Natural killer cell treated with Interleukin-12 subunit alpha and Interleukin-12 subunit beta and Interleukin-15 and Interleukin-18, amount 100 ng/mL, for 72 hours (primary cell): Measurements from ENCODE around the gene DNAJC15. TPM values are rescaled to one million over a fixed set of nuclear protein-coding genes. Genes with fewer than 3 reads are reported as not detected.

Source experiments
- ATAC-seq, 2 donors: fragments of 150-1000 bp; cut with Tn5 transposase in 1 of 2; sonication (Bioruptor Pico), chemical (Tn5 transposase) in 1 of 2; 2 replicates each; pipeline ENCODE4 v1.10.0; 2021
- DNase-seq: peaks from one replicate; pipeline ENCODE4 v3.0.0; 2022; ENCODE audit warnings: low spot score
- H3K27ac Mint-ChIP-seq, 2 donors: 1 replicate in 1 of 2; 2 replicates in 1 of 2; pipeline ENCODE4 v1.8.0; 2022; ENCODE audit warnings: mixed read lengths in 2 of 2, mild to moderate bottlenecking in 1 of 2, moderate library complexity in 1 of 2
- H3K27me3 Mint-ChIP-seq, 2 donors: 1 replicate in 1 of 2; 2 replicates in 1 of 2; pipeline ENCODE4 v1.8.0; 2022; ENCODE audit warnings: mixed read lengths in 2 of 2
- H3K36me3 Mint-ChIP-seq: one replicate; pipeline ENCODE4 v1.8.0; 2022; ENCODE audit warnings: mixed read lengths
- H3K4me1 Mint-ChIP-seq, 2 donors: 1 replicate in 1 of 2; 2 replicates in 1 of 2; pipeline ENCODE4 v1.8.0; 2022; ENCODE audit warnings: low read depth in 2 of 2, mixed read lengths in 2 of 2, mild to moderate bottlenecking in 1 of 2
- H3K4me3 Mint-ChIP-seq: one replicate; pipeline ENCODE4 v1.8.0; 2022; ENCODE audit warnings: mixed read lengths
- H3K9me3 Mint-ChIP-seq: 2 replicates; pipeline ENCODE4 v1.8.0; 2022; ENCODE audit warnings: mixed read lengths
- total RNA-seq, 2 donors: library from RNA; stranded (reverse); gene quantifications; one replicate each; pipeline ENCODE4 v1.2.3, GENCODE V29; 2022

Gene DNAJC15
- total RNA-seq, 2 donors from 2014 or later, result 17.6 to 21.0 TPM

DNA sequence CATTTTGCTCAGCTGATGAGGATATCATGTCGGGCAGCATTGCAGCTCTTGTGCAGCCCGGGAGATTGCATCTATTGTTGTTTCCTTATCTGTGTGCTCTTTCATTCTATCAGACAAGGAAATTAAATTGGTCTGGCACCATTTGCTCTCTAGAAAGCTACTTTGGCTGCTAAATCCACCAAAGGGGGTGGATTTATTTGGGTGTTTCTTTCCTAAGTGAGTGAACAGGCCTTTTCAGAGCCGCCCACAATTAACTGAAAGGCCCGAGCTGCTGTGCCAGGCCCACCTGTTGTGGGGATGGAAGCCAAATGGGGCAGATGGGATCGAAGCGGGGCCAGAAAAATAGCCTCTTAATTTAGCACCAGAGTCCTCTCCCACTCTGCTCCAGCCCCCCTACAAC lies 99.4 kb downstream of the DNAJC15 start:
- no peaks in the 10 kb centered on the region for H3K36me3 Mint-ChIP-seq
- peaks cover 0 to 2% of the 10 kb centered on the region in 2 donors for H3K27me3 Mint-ChIP-seq
- peaks cover 5% of the 10 kb centered on the region in 2 donors for H3K4me1 Mint-ChIP-seq
- no peaks in the 10 kb centered on the region for H3K9me3 Mint-ChIP-seq
- H3K27ac Mint-ChIP-seq, result no peak overlapping the region
- no peak overlapping the region for H3K4me3 Mint-ChIP-seq
- DNase-seq (no peak), ATAC-seq (no peak)

DNA sequence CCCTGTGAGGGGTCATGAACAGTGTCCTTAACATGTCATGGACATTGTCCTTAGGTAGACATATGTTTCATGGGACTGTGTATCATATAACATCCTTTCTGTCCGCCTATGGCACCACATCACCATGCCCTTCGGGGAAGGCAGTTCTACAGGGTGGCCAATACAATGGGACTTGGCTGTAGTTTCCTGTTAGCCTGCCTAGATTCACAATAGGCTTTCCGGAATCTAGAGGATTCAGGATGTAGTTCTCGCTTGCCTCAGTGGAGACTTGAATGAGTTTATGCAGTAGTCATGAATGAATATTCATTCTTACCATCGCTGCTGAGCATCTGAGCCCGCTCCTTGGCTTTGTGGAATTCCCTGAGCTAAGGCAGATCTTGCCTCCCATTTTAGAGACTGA lies 100.5 kb downstream of the DNAJC15 start:
- H3K4me3 Mint-ChIP-seq, result no peak overlapping the region

DNA sequence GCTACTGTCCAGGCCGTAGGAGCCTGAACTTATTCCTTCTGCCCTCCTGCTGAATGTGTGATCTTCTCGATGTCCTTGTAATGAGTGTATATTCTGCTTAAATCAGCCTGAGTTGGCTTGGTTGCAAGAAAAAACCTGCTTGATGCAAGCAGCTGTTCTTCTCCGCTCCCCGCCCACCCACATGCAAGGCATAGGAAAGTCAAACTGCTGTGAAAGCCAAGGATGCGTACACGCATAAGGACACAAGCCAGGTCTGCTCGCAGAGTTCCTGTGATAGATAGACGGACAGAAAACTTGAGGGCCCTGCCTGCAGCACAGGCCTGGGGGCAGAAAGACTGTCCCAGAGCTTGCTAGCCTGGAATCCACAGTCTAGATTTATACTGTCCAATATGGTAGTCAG lies 101.1 kb downstream of the DNAJC15 start:
- Mint-ChIP-seq H3K36me3 (no peaks in the 10 kb centered on the region), H3K27ac (no peak overlapping the region), H3K4me3 (no peak overlapping the region), H3K4me1 (peaks cover 12 to 13% of the 10 kb centered on the region in 2 donors), H3K27me3 (peaks cover under 1 to 5% of the 10 kb centered on the region in 2 donors), H3K9me3 (no peaks in the 10 kb centered on the region)
- ATAC-seq (no peak), DNase-seq (no peak)

More for the DNA sequence above, 100.5 kb downstream of the DNAJC15 start:
- H3K27me3 Mint-ChIP-seq, result no peaks in the 10 kb centered on the region
- H3K4me1 Mint-ChIP-seq, result peaks cover 12 to 13% of the 10 kb centered on the region in 2 donors
- H3K27ac Mint-ChIP-seq, result no peak overlapping the region
- no peaks in the 10 kb centered on the region for H3K9me3 Mint-ChIP-seq
- DNase-seq (no peak), ATAC-seq (no peak)
- H3K36me3 Mint-ChIP-seq, result no peaks in the 10 kb centered on the region

DNA sequence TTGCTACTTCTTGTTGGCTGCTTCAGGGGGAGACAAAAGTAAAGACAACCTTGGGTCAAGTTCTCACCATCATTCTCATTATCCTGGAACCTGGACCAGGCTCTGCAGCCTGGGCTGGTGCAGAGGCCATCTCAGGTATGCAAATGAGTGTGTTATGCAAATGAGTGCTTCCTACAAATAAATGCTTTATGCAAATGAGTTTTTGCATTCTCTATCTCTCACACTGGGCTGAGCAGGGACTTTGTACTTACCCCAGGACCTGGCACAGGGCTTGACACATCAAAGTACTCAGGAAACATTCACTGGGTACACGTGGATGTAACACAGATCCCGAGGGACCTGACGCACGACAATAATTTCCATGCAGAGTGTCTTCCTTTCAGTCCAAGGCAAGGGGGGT lies 103.0 kb downstream of the DNAJC15 start:
- H3K9me3 Mint-ChIP-seq, result no peaks in the 10 kb centered on the region
- peaks cover 12 to 13% of the 10 kb centered on the region in 2 donors for H3K4me1 Mint-ChIP-seq
- DNase-seq (no peak), ATAC-seq (no peak)
- H3K27ac Mint-ChIP-seq, result no peak overlapping the region
- peaks cover 2 to 8% of the 10 kb centered on the region in 2 donors for H3K27me3 Mint-ChIP-seq
- no peak overlapping the region for H3K4me3 Mint-ChIP-seq
- H3K36me3 Mint-ChIP-seq, result no peaks in the 10 kb centered on the region

DNA sequence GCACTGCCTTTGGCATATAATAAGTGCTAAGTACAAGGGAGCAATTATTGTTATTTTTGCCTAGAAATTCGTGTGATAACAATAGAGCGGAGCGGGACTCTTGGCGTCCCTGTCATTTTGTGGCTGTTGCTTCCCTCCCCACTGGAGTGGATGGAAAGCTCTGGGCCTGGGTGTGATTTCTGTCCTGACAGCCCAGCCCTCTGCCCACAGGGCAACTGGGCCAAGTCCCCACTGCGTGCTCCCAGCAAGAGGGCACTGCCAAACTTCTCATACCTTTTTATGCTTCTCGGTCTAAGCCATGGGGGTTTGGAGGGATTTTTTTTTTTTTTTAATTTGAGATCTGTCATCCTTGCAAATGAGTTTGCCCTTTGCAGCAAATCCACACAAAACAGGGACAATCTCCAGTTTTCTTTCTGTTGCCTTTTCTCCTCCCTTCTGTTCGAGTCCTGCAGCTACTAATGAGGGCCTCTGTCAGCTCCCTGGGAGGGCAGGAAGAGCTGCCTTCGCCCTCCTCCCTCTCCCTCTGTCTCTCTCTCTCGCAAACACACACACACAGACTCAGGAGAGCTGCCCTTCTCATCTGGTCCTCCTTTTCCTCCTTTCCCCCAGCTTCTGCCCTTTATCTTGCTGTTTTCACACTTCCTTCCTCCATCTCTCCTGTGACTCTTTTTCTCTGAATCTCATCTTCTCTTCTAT lies 103.9 kb downstream of the DNAJC15 start:
- peaks cover 12 to 13% of the 10 kb centered on the region in 2 donors for H3K4me1 Mint-ChIP-seq
- peak overlapping the region in 1 of 2 donors; percentile 26 for H3K27ac Mint-ChIP-seq
- H3K9me3 Mint-ChIP-seq, result no peaks in the 10 kb centered on the region
- H3K27me3 Mint-ChIP-seq, result peaks cover 3 to 8% of the 10 kb centered on the region in 2 donors
- no peaks in the 10 kb centered on the region for H3K36me3 Mint-ChIP-seq
- H3K4me3 Mint-ChIP-seq, result peak overlapping the region; percentile 6
- DNase-seq (no peak), ATAC-seq (no peak)

DNA sequence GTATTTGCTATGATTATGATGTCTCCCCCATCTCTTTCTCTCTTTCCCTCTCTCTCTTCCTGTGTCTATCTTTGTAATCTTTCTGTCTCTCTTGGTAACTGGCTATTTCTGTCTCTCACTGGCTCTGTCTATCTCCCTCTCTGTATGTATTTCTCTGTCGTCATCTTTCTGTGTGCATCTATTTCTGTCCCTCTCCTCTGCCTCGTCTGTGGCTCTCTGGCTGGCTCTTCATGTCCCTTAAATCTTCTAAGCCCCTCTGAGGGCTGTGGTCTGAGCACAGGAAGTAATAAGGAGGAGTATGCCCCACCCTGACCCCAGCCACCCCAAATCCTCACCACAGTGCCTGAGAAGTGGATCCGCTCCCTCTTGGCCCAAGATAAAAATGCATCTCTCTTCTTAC lies 104.4 kb downstream of the DNAJC15 start:
- Mint-ChIP-seq H3K9me3 (no peaks in the 10 kb centered on the region), H3K27ac (peak overlapping the region in 1 of 2 donors; percentile 26), H3K4me1 (peaks cover 12 to 13% of the 10 kb centered on the region in 2 donors), H3K4me3 (peak overlapping the region; percentile 6), H3K27me3 (peaks cover 4 to 8% of the 10 kb centered on the region in 2 donors), H3K36me3 (no peaks in the 10 kb centered on the region)
- no peak for DNase-seq
- peak; percentile 43 to 53 for ATAC-seq

DNA sequence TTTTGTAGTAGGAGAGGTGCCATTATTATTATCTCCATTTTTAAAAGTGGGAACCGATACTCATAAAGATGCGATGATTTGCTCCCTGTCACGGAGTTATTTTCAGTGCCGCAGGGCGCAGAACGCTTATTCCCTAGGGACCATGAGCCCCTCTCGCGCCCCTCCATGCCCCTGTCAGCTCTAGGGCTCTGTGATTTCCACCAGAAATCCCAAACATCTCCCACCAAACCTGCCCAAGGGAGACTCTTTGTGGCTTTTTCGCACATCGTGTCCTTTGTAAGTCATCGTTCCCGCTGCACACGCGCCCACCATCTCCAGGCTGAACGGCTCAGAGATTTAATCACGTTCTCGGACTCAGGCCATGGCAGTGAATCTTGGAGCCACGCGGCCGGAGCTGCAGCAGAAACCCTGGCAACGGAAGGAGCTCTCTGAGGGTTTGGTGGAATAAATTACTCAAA lies 105.1 kb downstream of the DNAJC15 start:
- H3K27ac Mint-ChIP-seq, result no peak overlapping the region
- DNase-seq, result no peak
- H3K4me1 Mint-ChIP-seq, result peaks cover 12 to 13% of the 10 kb centered on the region in 2 donors
- H3K27me3 Mint-ChIP-seq, result peaks cover 4 to 10% of the 10 kb centered on the region in 2 donors
- no peaks in the 10 kb centered on the region for H3K9me3 Mint-ChIP-seq
- H3K36me3 Mint-ChIP-seq, result no peaks in the 10 kb centered on the region
- ATAC-seq, result no peak
- peak overlapping the region; percentile 6 for H3K4me3 Mint-ChIP-seq

DNA sequence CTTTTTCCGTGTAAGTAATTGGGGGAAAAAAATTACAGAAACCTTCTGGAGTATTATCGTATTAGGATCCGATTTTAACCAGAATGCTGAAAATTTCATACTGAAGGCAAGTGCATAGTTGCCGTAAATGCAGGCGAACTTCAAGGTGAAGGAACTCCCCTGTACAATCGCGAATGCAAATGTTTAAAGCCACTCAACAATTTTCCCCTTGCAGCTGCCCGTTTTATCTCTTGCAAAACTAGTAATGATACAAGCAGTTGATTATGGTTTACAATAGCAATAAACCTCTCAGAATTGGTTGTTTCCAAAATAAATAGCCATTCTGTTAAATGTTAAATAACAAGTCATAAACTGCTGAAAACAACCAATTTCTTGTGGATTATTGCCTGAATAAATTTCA lies 105.7 kb downstream of the DNAJC15 start:
- H3K36me3 Mint-ChIP-seq, result no peaks in the 10 kb centered on the region
- peaks cover 12 to 13% of the 10 kb centered on the region in 2 donors for H3K4me1 Mint-ChIP-seq
- no peak overlapping the region for H3K27ac Mint-ChIP-seq
- H3K27me3 Mint-ChIP-seq, result peaks cover 4 to 15% of the 10 kb centered on the region in 2 donors
- ATAC-seq (no peak), DNase-seq (no peak)
- H3K4me3 Mint-ChIP-seq, result no peak overlapping the region
- H3K9me3 Mint-ChIP-seq, result no peaks in the 10 kb centered on the region

DNA sequence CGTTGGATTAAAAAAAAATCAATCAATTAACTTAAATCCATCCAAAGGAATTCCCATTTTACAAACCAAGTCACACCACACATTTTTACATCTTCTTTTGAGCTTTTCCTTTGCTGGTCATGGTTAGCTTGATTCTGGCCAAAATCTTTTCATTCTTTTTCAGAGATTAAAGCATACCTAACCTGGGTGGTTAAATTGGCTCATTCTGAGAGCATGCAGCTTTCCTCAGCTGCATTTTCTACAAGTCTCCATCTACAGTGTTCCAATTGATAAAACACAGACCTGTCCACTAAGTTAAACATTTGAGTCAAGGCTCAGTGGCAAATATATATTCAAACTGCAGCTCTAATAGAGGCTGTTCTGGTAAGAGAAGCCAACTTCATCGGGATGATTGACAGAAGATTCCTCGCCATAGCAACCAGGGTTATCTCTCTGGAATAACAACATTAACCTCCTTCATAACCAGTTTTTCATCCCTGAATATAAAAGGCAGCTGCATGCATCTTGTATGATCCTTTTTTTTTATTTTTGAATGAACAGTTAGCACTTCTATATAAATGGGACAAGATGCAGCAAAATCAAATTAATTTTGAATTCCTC lies 106.2 kb downstream of the DNAJC15 start:
- no peak for DNase-seq
- Mint-ChIP-seq H3K9me3 (no peaks in the 10 kb centered on the region), H3K4me3 (no peak overlapping the region), H3K27ac (no peak overlapping the region), H3K36me3 (no peaks in the 10 kb centered on the region), H3K4me1 (peaks cover 12 to 13% of the 10 kb centered on the region in 2 donors), H3K27me3 (peaks cover 4 to 15% of the 10 kb centered on the region in 2 donors)
- ATAC-seq, result no peak

DNA sequence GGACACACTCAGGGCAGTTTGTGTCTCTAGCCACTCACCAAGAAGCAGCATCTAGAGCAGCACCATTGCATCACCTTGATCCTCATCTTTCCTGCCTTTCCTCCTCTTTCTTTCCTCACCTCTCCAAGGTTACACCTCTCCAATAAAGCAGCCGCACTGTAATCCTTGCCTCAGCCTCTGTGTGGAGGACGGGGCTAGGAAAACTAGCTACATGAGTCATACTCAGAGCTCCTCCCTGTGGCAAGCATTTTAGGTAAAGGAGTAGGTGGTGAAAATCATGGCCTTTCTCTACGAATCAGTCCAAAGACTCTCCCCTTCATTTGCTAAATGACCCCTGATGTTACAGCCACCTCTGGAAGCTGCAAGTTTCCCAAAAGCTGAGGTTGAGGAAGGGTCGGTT lies 108.9 kb downstream of the DNAJC15 start:
- no peak overlapping the region for H3K4me3 Mint-ChIP-seq
- no peaks in the 10 kb centered on the region for H3K36me3 Mint-ChIP-seq
- no peaks in the 10 kb centered on the region for H3K9me3 Mint-ChIP-seq
- DNase-seq (no peak), ATAC-seq (no peak)
- peaks cover 8 to 23% of the 10 kb centered on the region in 2 donors for H3K27me3 Mint-ChIP-seq
- no peak overlapping the region for H3K27ac Mint-ChIP-seq
- H3K4me1 Mint-ChIP-seq, result peaks cover 12 to 13% of the 10 kb centered on the region in 2 donors

DNA sequence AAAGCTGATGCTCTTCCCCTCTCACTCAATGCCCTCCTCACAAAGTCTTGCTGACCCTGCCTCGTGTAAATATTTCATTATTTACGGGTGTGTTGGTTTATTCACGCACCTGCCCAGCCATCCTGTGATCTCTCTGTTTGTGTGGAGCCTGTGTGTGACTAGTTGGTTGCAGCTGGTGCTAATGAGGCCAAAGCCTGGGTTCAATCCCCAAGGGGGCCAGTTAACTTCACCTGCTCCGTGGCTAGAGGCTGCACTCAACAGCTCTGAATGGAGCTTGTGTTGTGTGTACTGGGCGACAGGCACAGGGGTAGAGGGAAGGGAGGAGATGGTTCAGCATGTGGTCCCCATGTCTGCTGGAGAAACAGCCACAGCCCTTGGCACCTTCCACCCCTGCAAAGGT lies 109.5 kb downstream of the DNAJC15 start:
- Mint-ChIP-seq H3K27ac (no peak overlapping the region), H3K4me3 (no peak overlapping the region), H3K9me3 (no peaks in the 10 kb centered on the region), H3K27me3 (peaks cover 10 to 23% of the 10 kb centered on the region in 2 donors), H3K36me3 (no peaks in the 10 kb centered on the region), H3K4me1 (peaks cover 6 to 7% of the 10 kb centered on the region in 2 donors)
- ATAC-seq (peak in 1 of 2 donors; percentile 24), DNase-seq (no peak)

DNA sequence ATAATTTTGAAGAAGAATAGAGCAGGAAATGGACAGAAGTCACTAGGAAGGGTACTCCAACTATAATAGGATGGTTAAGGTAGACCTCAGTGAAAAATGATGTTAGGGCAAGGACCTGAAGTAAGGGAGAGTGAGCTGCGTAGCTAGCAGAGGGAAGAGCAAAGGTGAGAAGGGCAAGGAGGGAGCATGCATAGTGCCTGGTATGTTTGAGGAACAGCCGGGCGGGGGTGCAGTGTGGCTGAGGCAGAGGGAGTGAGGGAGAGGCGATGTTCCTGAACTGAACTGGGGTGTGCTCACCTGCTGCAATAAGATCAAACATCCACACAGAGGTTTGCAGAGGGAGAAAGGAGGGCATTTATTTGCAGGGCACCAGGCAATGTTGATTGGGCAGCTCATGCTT lies 110.4 kb downstream of the DNAJC15 start:
- DNase-seq (no peak), ATAC-seq (no peak)
- peaks cover 14 to 30% of the 10 kb centered on the region in 2 donors for H3K27me3 Mint-ChIP-seq
- H3K36me3 Mint-ChIP-seq, result no peaks in the 10 kb centered on the region
- H3K4me1 Mint-ChIP-seq, result no peaks in the 10 kb centered on the region
- H3K4me3 Mint-ChIP-seq, result no peak overlapping the region
- H3K9me3 Mint-ChIP-seq, result no peaks in the 10 kb centered on the region
- no peak overlapping the region for H3K27ac Mint-ChIP-seq

DNA sequence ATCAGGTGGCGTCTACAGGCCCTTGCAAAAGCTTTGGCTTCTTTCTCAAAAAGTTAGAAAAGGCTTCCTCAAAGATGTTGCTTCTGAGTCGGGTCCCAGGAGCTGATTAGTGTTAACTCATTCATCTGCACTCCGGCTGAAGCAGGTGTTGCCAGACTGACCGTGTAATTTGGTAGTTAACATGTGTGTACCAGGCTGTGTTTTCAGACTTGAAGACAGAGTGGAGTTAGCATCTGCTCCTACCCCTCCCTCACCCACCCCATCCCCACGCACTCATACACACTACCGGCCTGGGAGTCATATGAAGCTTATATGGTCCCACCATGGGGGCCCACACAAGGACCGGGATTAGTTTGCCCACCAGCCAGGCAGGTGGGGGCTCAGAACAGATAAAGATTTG lies 111.5 kb downstream of the DNAJC15 start:
- Mint-ChIP-seq H3K27me3 (peaks cover 12 to 22% of the 10 kb centered on the region in 2 donors), H3K4me1 (no peaks in the 10 kb centered on the region), H3K27ac (no peak overlapping the region), H3K4me3 (no peak overlapping the region), H3K9me3 (no peaks in the 10 kb centered on the region), H3K36me3 (no peaks in the 10 kb centered on the region)
- ATAC-seq (no peak), DNase-seq (no peak)

DNA sequence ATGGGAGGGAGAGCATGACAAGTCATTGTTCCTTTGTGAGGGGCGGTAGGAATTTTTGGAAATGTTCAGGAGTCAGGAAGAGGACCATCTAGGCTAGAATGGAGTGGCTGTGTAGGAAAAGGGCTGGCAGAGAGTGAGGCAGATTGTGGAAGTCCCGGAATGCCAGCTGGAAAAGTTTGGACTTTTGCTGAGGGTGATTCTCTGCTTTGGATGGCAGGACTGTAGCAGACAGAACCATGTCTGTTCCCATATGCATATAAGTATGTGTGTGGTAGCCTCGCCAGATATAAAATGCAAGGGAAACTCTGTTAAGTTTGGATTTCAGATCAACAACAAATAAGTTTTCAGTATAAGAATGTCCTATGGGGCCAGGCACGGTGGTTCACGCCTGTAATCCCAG lies 112.1 kb downstream of the DNAJC15 start:
- Mint-ChIP-seq H3K27ac (no peak overlapping the region), H3K27me3 (peaks cover 12 to 22% of the 10 kb centered on the region in 2 donors), H3K36me3 (no peaks in the 10 kb centered on the region), H3K9me3 (no peaks in the 10 kb centered on the region), H3K4me3 (no peak overlapping the region), H3K4me1 (no peaks in the 10 kb centered on the region)
- no peak for DNase-seq
- no peak for ATAC-seq
